ENCODE results near the gene ANO3. TPM values are rescaled to one million over a fixed set of nuclear protein-coding genes. Genes with fewer than 3 reads are reported as not detected.
"Not testable (repeated sequence)": the region's sequence is repeated elsewhere in the genome, so short reads cannot be mapped to it uniquely, and the experiment has no call there.

Gene ANO3
- total RNA-seq, 2 donors from 2014 or later: 0.12 to 0.13 TPM

DNA sequence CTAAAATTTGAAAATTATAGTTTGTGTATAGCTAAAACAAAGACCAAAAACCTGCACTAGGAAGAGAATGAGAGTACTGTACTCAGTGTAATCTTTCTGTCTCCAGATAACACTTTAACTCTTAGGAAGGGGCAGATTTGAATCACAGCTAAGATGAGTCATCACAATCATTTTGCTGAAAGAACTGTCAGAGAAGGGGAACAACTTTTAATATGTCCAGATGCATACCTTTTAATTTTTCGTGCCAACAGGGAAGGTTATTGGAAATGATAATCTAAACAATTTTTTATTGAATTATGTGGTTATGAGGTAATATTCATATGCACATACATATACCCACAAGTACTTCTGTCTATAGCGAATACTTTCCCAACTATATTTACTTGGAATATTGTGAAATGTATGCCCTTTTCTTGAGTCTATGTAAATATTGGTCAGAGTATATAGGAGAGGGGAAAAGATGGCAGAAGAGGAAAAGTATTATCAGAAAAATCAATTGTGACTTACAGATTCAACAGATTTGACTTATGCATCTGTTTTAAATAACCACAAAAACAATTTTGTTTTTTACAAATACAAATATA lies 291.2 kb downstream of the ANO3 start:
- TF ChIP-seq, protein P1, sequence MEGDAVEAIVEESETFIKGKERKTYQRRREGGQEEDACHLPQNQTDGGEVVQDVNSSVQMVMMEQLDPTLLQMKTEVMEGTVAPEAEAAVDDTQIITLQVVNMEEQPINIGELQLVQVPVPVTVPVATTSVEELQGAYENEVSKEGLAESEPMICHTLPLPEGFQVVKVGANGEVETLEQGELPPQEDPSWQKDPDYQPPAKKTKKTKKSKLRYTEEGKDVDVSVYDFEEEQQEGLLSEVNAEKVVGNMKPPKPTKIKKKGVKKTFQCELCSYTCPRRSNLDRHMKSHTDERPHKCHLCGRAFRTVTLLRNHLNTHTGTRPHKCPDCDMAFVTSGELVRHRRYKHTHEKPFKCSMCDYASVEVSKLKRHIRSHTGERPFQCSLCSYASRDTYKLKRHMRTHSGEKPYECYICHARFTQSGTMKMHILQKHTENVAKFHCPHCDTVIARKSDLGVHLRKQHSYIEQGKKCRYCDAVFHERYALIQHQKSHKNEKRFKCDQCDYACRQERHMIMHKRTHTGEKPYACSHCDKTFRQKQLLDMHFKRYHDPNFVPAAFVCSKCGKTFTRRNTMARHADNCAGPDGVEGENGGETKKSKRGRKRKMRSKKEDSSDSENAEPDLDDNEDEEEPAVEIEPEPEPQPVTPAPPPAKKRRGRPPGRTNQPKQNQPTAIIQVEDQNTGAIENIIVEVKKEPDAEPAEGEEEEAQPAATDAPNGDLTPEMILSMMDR (IDR thresholded peaks at IDR 0.05): no peak
- intact Hi-C loops (cut with DNase I): no loop called here
- Histone ChIP-seq H3K9me3 (no peaks in the 10 kb centered on the region), H3K4me1 (no peaks in the 10 kb centered on the region), H3K4me3 (no peak overlapping the region), H3K9ac (ENCODE audit: low read depth in 2 of 2, low read length in 2 of 2) (no peak overlapping the region), H3K27ac (no peak overlapping the region), H3K36me3 (no peaks in the 10 kb centered on the region), H3K27me3 (no peaks in the 10 kb centered on the region)
- no peak for DNase-seq

DNA sequence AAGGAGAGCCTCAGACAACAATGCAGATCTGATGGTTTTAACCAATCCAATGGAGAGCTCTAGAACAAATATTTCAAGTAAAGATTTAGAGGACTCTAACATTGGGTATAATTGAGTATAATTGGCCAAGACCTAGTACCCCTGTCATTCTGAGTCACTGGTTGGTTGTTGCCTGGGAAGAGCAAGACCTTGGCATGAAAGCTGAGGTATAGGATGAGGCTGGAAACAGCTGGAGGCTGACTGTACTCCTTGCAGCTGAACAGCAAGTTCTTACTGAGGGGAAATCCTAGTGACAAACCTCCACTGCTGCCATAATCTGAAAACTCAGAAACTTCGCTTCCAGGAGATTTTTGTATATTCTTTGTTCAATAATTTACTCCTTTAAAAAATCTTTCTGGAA lies 294.4 kb downstream of the ANO3 start:
- Histone ChIP-seq H3K27ac (no peak overlapping the region), H3K9me3 (no peaks in the 10 kb centered on the region), H3K36me3 (no peaks in the 10 kb centered on the region), H3K4me3 (no peak overlapping the region), H3K27me3 (no peaks in the 10 kb centered on the region), H3K4me1 (no peaks in the 10 kb centered on the region), H3K9ac (ENCODE audit: low read depth in 2 of 2, low read length in 2 of 2) (no peak overlapping the region)
- intact Hi-C loops (cut with DNase I): no loop called here
- TF ChIP-seq, protein P1 (IDR thresholded peaks at IDR 0.05): no peak
- no peak for DNase-seq

DNA sequence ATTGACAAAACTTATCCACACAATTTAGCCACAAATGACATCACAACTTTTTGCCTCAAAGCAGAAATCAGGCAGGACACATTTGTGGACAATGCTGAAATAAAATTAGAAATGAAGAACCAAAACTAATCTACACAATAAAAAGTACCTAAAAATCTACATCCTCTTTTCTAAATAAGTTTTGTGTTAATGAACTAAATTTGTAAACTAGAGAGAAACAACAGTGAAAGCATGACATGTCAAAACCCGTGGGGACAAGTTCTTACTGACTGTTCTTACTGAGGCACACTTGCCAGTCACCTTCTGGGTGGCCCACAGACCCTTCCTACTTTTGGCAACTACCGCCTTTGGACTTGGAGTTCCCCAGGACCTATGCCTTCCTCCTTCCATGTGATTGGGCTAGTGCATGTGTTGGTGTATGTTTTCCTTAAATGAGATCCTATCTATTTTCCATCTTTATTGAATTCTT lies 300.8 kb downstream of the ANO3 start:
- H3K9ac ChIP-seq (ENCODE audit: low read depth in 2 of 2, low read length in 2 of 2): no peak overlapping the region
- H3K36me3 ChIP-seq: no peaks in the 10 kb centered on the region
- TF ChIP-seq, protein P1 (IDR thresholded peaks at IDR 0.05): no peak
- no peaks in the 10 kb centered on the region for H3K27me3 ChIP-seq
- H3K4me3 ChIP-seq: no peak overlapping the region
- no peak for DNase-seq
- intact Hi-C loops (cut with DNase I): no loop called here
- H3K27ac ChIP-seq: no peak overlapping the region
- no peaks in the 10 kb centered on the region for H3K9me3 ChIP-seq
- no peaks in the 10 kb centered on the region for H3K4me1 ChIP-seq

DNA sequence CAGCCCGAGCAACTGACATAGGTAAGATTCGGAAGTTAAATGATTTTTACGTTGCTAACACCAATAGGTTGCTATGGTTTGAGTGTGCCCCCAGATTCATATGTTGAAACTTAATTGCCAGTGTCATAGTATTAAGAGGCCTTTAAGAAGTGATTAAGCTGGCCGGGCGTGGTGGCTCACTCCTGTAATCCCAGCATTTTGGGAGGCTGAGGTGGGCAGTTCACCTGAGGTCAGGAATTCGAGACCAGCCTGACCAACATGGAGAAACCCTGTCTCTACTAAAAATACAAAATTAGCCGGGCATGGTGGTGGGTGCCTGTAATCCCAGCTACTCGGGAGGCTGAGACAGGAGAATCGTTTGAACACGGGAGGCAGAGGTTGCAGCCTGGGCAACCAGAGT lies 311.4 kb downstream of the ANO3 start:
- DNase-seq; H3K9me3 ChIP-seq; H3K27ac ChIP-seq; H3K9ac ChIP-seq (ENCODE audit: low read depth in 2 of 2, low read length in 2 of 2); H3K4me1 ChIP-seq; H3K4me3 ChIP-seq; H3K36me3 ChIP-seq; H3K27me3 ChIP-seq; intact Hi-C loops (cut with DNase I): not testable (repeated sequence)

DNA sequence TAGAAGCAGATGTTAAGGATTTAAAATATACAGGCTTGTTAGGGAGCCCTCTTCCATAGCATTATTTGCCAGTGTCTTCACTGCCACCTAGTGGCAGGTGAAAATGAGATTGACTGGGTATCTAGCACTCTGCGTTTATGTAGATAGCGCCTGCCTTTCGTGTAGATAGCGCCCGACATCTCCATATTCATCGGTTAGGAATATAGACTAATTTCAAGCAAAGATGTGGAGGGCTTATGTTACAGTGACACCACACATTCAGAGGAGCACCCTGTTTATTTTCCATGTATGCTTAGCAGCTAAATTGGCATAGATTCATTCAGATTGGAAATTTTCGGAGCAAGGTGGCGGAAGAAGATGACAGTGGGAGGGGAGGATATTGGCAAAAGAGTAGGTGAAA lies 318.0 kb downstream of the ANO3 start:
- TF ChIP-seq, protein P1 (IDR thresholded peaks at IDR 0.05): peak; percentile 46
- Histone ChIP-seq H3K9me3 (no peaks in the 10 kb centered on the region), H3K4me3 (no peak overlapping the region), H3K27ac (no peak overlapping the region), H3K4me1 (no peaks in the 10 kb centered on the region), H3K9ac (ENCODE audit: low read depth in 2 of 2, low read length in 2 of 2) (no peak overlapping the region), H3K27me3 (no peaks in the 10 kb centered on the region), H3K36me3 (no peaks in the 10 kb centered on the region)
- DNase-seq: peak; percentile 75
- intact Hi-C loops (cut with DNase I): loop anchor here (5.0 to 10.0 kb wide), 2 partner anchors 105 to 353 kb away; no protein-coding TSS in a partner anchor

DNA sequence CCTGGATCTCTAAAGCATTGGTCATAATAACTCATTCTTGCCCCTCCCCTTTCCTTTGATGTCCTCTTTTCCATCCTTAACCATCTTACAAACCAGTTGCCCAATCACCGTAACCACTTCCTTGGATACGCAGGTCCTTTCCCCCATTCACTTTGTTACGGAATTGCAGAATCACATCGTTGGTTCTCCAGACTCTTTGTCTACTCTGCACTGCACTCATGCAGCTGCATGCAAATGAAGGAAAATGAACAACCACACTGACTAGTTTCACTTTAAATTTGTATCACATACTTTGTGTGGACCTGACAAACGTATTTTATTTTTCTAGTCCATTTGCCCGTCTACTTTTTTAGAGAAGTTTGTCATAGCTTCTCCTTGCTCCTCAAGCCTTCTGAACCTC lies 320.0 kb downstream of the ANO3 start:
- Histone ChIP-seq H3K36me3 (no peaks in the 10 kb centered on the region), H3K27me3 (no peaks in the 10 kb centered on the region), H3K9ac (ENCODE audit: low read depth in 2 of 2, low read length in 2 of 2) (no peak overlapping the region), H3K4me3 (no peak overlapping the region), H3K27ac (no peak overlapping the region), H3K9me3 (no peaks in the 10 kb centered on the region), H3K4me1 (no peaks in the 10 kb centered on the region)
- no peak for DNase-seq
- TF ChIP-seq, protein P1 (IDR thresholded peaks at IDR 0.05): no peak
- intact Hi-C loops (cut with DNase I): loop anchor here (5.0 to 10.0 kb wide), 2 partner anchors 103 to 355 kb away; no protein-coding TSS in a partner anchor
